Fibroblast of the conjunctiva (primary cell): Measurements from ENCODE around the gene UBE2J2.

Experiments
- DNase-seq: peaks from one replicate; pipeline ENCODE4 v3.0.0-alpha.2; 2010; ENCODE audit warnings: low read depth

Gene UBE2J2

DNA sequence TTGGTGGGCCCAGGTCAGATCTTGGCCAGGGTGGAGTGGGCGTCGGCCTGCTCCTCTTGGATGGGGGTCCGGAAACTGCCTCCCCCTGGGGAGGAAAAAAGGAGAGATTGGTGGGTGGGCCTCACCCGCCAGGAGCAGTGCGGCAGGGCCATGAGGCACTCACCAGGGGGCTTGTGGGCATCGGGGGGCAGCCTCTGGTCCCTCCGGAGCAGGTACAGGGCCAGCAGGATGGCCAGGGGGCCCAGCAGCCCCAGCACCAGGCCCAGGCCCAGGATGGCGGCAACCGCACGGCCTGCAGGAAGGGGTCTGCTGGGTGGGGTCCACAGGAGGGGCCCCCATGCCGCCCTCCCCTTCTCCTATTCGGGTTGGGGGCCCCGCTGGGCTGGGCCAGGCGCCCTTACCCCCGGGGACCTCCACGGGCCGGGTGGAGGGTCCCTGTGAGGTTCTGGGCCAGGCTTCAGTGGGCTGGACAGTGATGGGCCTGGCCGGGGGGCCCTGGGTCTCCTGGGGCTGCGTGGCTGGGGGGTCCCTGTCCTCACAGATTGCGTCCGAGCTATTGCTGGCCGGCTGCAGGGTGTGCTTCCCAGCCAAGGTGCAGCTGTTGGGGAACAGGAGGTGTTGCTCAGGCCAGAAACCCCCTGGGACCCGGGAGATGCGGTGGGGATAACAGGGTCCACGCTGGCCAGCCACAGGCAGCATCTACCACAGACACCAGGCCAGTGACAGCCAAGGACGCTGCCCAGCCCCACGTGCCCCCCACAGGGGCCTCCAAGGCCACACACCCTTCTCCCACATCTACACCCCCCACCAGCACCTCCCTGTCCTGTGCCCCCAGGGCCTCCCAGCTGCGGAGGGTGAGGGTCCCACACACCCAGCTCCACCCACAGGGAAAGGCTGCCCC lies 61.9 kb downstream of the UBE2J2 start:
- no peak for DNase-seq

- DNase-seq: no peak
Measured at GRCh38 chr1:1210726-1211540, 62.7 kb downstream of the UBE2J2 start.

GRCh38 chr1:1208713-1209433 lies 64.8 kb downstream of the UBE2J2 start:
- DNase-seq: no peak

- no peak for DNase-seq
Measured at GRCh38 chr1:1207571-1207892, 66.1 kb downstream of the UBE2J2 start.

GRCh38 chr1:1206966-1207531 lies 66.6 kb downstream of the UBE2J2 start:
- DNase-seq: no peak

DNA sequence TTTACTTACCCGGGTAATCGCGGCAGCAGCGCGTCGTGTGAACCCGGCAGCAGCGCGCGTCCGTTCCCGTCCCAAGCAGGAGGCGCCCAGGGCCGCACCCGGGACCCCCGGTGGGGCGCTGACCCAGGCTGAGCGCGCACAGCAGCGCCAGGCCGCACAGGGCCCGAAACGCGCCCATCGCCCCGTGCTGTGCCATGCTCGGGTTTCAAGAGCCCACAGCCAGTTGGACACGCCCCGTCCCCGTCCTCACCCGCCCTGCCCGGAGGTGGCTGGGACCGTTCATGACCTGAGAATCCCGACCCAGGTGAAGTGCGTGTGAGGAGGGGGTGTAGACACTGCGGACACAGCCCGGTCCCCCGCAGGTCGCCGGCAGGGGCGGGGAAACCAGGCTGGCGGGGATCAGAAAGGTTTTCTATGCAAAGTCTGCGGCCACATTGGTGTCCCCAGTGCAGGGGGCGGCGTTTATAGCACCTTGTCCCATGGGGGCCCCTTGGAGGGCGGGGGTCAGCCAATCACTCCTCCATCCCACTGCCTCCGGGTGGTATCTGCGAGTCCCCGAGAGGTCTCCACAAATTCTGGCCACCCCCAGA lies 67.2 kb downstream of the UBE2J2 start, which contains the start of gene TNFRSF18:
Gene TNFRSF18, minus strand, starts transcription at position 217 of the 590 bp plus-strand sequence. Its CDS starts 21 bp downstream, at position 196.
- no peak for DNase-seq

DNA sequence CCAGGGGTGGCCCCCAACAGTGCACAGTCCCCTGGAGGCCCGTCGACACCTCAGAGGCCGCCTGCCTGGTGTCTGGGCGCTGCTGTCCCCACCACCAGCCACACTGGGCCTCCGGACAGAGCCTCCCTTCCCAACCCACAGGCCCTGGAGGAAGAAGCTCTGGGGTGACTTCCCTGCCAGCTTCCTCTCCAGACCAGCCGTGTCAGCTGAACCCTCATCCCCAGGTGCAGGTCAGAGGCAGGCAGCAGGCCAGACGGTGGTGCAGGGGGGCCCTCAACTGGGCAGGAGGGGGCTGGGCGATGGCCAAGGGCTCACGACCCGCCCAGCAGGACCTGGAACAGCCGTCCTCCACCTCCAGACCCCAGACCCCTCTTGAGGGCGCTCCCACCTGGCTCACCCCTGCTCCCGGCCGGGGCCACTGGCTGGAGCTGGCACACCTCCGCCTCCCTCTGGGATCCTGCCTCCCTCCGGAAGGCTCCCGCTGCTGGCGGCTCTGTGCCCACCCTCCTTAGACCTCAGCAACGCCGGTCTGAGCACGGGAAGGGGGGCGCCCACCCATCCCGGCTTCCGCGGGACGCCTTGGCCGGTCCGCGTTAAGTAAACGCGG lies 67.8 kb downstream of the UBE2J2 start:
- no peak for DNase-seq

- no peak for DNase-seq
Measured at GRCh38 chr1:1204998-1205768, 68.5 kb downstream of the UBE2J2 start.

DNA sequence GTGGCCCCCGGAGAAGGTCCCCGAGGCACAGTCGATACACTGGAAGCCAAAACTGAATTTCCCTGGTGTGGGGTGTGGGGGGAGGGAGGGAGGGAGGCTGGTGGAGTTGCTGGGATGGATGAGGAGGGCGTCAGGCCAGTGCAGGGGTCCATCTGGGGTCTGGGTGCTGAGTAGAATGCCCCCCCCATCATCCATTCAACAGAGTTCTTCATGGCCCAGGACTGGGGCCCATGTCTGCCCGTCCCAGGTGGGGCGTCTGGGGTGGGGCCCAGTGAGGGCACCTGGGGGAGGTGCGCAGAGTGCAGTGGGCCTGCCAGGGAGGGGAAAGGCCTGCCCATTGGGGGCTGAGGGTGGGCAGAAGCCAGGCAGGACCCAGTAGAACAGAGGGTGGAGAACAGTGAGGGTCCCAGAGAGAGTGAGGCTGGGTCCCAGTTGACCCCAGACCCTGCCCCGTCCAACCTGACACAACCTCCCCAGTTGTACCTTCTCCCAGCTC lies 69.2 kb downstream of the UBE2J2 start:
- DNase-seq: no peak
